ENCODE results near the gene ING4.

Gene ING4

GRCh38 chr12:6630736-6631135 lies 32.2 kb downstream of the ING4 start:
- TF ChIP-seq GABPA (IDR thresholded peaks at IDR 0.05; ENCODE audit: low read depth), result no peak
- TF ChIP-seq POLR2AphosphoS5 (IDR thresholded peaks at IDR 0.05; ENCODE audit: low read depth), result no peak
- Histone ChIP-seq H3K27ac (replicated peaks) (no peak overlapping the region), H3K27me3 (ENCODE audit: insufficient read depth, poor library complexity, severe bottlenecking) (no peaks in the 10 kb centered on the region), H3K4me3 (replicated peaks; ENCODE audit: insufficient read depth, low read length) (no peak overlapping the region)
- DNase-seq (ENCODE audit: low read depth in 1 of 2, low spot score in 1 of 2), result no peak

DNA sequence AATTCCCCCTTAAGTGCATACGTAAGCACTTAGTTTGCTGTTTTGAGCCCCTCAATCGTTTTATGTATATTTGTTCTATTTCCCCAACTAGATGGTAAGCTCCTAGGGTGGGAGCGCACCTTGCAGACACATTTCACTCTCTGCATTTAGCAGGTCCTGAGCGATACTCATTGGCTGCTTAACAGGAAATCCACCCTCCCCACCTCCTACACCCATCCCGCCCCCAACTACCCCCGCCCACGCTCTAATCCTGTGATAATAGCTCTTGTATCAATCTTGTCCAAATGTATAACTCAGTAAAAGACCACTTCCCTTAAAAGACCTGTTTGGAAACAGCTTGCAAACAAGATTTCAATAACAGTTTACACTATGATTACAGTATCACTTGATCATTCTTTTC lies 35.3 kb downstream of the ING4 start:
- H3K4me3 ChIP-seq (replicated peaks; ENCODE audit: insufficient read depth, low read length), result no peak overlapping the region
- DNase-seq (ENCODE audit: low read depth in 1 of 2, low spot score in 1 of 2), result no peak
- H3K27me3 ChIP-seq (ENCODE audit: insufficient read depth, poor library complexity, severe bottlenecking), result no peaks in the 10 kb centered on the region
- TF ChIP-seq CTCF (IDR thresholded peaks at IDR 0.05; ENCODE audit: insufficient read depth, low read length) (no peak), GABPA (IDR thresholded peaks at IDR 0.05; ENCODE audit: low read depth) (no peak), REST (IDR thresholded peaks at IDR 0.05; ENCODE audit: insufficient replicate concordance, low read depth) (no peak), SPI1 (IDR thresholded peaks at IDR 0.05; ENCODE audit: borderline replicate concordance, low read depth) (no peak), POLR2AphosphoS5 (IDR thresholded peaks at IDR 0.05; ENCODE audit: low read depth) (no peak)
- no peak overlapping the region for H3K27ac ChIP-seq (replicated peaks)

GRCh38 chr12:6626654-6627283 lies 36.1 kb downstream of the ING4 start:
- no peak for DNase-seq (ENCODE audit: low read depth in 1 of 2, low spot score in 1 of 2)
- Histone ChIP-seq H3K27ac (replicated peaks) (no peak overlapping the region), H3K4me3 (replicated peaks; ENCODE audit: insufficient read depth, low read length) (no peak overlapping the region), H3K27me3 (ENCODE audit: insufficient read depth, poor library complexity, severe bottlenecking) (no peaks in the 10 kb centered on the region)
- TF ChIP-seq POLR2AphosphoS5 (IDR thresholded peaks at IDR 0.05; ENCODE audit: low read depth), result no peak
- no peak for TF ChIP-seq SPI1 (IDR thresholded peaks at IDR 0.05; ENCODE audit: borderline replicate concordance, low read depth)
- TF ChIP-seq GABPA (IDR thresholded peaks at IDR 0.05; ENCODE audit: low read depth), result no peak
- no peak for TF ChIP-seq REST (IDR thresholded peaks at IDR 0.05; ENCODE audit: insufficient replicate concordance, low read depth)
- TF ChIP-seq CTCF (IDR thresholded peaks at IDR 0.05; ENCODE audit: insufficient read depth, low read length), result no peak

GRCh38 chr12:6620885-6621274 lies 42.0 kb downstream of the ING4 start:
- TF ChIP-seq SPI1 (IDR thresholded peaks at IDR 0.05; ENCODE audit: borderline replicate concordance, low read depth), result no peak
- no peak for TF ChIP-seq CTCF (IDR thresholded peaks at IDR 0.05; ENCODE audit: insufficient read depth, low read length)
- no peak for TF ChIP-seq GABPA (IDR thresholded peaks at IDR 0.05; ENCODE audit: low read depth)
- no peak for TF ChIP-seq REST (IDR thresholded peaks at IDR 0.05; ENCODE audit: insufficient replicate concordance, low read depth)
- TF ChIP-seq POLR2AphosphoS5 (IDR thresholded peaks at IDR 0.05; ENCODE audit: low read depth), result no peak
- no peak for DNase-seq (ENCODE audit: low read depth in 1 of 2, low spot score in 1 of 2)
- no peak overlapping the region for H3K4me3 ChIP-seq (replicated peaks; ENCODE audit: insufficient read depth, low read length)
- H3K27ac ChIP-seq (replicated peaks), result no peak overlapping the region
- no peaks in the 10 kb centered on the region for H3K27me3 ChIP-seq (ENCODE audit: insufficient read depth, poor library complexity, severe bottlenecking)

Measured in HL-60 (cell line).